Colon (tissue), 2 donors: ENCODE results near the gene CELF2.

ENCODE experiments used
- FAIRE-seq: peaks from 2 replicates; lab custom pipeline; 2012; peaks lifted over from hg19 to GRCh38; lab: Jason Lieb, UNC
- donor health status: control.
- donor health status: control.

The CELF2 gene

DNA sequence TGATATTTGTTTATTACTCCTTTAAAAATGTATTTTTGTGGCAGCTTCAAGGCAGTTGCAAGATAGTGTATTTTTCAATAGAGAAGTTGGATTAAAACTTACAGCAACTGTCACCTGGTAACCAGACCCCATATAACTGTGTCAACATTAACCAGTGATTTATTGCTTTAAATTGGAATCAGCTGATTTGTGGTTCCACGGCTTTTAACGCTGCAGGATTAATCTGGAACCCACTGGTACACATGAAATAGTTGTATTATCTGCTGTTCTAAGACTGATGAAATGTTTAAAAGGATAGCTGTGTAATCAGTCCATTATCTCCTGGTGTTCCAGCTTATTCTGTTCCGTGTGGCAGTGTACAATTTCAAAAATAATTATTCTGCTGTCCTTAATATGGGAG, 180.2 kb downstream of the CELF2 start:
- no peak for FAIRE-seq

DNA sequence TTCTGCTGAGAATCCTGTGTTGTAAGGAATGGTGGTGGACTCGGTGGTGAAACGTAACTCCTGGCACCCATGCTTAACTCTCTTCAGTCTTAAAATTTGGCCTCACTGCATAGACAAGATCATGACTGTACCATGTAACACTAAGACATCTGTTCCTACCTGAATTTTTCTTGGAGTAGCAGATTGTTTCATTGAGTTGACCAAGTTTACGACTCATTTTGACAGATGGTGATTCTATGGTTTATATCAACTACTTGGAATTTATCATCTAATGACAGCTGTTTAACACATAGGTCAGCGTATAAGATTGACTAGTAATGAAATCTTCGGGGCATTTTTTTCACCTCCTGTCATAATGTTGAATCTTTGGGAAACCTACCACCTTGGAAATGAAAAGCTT, 184.2 kb downstream of the CELF2 start:
- FAIRE-seq, result no peak

DNA sequence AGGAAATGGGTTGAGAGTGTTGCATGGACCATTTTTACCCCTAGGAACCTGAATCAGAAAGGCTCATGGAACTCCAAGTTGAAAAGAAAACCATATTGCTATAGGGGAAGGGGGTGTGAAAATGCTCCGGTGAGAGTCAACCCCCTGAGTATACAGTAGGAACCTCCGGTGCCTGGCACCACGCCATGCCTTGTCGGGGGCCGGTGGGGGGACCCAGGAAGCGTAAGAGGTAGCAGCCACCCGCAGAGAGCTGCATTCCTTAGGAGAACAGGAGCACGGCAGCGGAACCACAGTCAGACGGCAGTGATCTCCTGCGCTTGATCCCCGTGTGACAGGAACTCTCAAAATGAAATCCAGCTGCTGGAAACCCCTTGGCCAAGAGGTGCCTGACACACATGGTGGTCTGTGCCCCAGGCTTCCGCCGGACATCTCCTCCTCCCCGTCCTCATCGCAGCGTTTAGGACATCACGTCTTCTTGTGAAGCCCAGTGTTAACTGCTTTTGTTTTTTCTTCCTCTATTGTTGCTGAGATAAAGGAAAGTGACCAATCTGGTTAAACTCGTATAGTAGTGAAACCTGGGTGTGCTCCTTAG, 186.8 kb downstream of the CELF2 start:
- no peak for FAIRE-seq

DNA sequence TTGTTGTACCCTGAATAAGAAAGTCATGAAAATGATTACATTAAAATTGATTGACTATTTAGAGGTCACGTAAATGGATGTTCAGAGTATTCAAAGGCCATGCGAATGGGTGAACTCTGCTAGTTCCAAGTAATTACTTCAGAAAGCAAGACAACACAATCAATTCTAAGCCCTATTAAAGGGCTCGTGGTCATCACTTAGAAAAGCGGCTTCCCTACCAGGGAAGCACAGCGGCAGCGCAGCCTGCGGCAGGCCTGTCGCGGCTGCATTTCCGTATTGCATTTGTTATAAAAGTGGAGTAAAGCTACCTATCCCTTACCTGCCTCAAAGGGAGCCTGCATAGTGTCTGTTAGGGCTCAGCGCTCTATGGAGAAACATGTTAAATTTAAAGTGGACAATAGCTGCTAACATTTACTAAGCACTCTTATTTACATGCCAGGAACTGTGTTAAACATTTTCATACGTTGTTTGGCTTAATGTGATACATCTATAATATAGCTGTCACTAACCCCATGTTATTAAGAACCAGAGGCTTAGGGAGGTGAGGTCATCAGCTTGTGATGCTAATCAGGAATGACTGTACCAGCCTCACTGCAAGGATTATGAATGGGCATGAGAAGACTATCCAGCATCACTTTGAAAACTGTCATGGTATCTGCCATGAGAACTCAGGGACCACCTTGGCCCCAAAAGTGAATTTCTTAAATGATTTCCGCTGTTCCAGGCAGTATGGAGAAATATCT, 187.5 kb downstream of the CELF2 start:
- FAIRE-seq, result no peak

DNA sequence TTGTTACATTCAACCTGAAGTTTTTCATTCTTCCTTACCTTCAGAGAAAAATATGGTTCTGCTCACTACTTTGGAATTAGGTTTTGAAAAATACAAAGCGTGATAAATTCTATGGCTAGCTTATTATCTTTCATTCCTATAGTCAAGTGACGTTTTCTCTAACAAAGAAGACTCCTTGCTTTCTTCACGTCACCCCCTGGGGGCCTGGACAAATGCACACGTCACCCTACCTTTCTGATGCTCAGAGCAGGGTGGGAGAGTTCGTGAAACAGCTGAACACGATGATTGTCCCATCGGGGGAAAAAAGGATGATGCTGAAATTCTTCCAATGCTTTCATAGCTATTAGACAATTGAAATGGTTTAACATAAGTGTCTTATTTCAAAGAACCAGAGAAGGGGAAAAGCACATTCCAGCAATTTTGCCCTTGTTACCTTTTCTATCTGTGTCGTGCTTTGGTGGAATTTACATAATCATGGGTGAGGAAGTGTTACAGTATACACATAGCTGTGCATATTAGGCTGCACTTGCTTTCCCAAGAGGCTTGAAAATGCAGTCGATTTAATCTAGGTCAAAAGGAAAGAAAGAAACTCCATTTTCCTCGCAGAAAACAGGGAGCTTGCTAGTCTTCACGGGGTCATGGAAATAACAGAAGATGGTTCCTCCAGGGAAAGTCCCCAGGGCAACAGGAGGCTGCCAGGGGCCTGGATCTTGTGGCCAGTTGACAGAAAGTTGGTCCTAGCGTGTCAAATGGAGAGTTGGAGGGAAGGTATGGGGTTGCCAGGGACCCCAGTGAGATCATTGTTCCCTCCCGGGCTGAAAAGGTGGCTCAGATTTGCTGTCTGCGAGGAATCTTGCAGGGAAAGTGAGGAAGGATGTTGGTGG, 189.2 kb downstream of the CELF2 start:
- no peak for FAIRE-seq

DNA sequence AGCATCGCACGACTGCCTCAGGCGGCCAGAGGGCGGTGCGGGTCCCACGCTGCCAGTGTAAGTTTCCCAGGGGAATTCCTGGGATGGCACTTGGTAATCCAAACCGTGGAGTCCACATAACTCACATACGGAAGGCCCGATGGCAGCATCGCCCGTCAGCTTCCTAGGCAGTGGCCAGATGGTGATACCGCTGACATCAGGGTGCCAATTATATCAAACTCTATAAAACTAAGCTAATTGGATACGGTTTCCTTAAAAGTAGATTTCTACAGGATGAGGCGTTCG, 189.8 kb downstream of the CELF2 start:
- no peak for FAIRE-seq

DNA sequence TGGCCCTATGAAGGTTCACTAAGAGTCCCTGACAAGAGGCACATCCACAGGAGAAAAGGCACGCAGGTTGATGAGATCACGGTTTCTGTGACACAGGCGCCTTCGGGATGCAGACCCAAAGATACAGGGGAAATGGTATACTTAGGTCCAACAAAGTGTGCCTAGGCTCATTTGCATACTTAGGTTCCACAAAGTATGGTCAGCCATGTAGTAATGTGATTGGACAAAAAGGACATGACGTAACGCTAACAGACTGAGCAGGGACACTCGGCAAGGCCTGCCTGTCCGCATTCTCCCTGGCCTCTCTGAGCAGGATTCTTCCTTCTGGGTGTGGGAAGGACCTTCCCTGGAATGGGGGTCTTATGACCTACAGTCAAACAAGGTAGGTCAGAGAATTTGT, 190.6 kb downstream of the CELF2 start:
- no peak for FAIRE-seq

DNA sequence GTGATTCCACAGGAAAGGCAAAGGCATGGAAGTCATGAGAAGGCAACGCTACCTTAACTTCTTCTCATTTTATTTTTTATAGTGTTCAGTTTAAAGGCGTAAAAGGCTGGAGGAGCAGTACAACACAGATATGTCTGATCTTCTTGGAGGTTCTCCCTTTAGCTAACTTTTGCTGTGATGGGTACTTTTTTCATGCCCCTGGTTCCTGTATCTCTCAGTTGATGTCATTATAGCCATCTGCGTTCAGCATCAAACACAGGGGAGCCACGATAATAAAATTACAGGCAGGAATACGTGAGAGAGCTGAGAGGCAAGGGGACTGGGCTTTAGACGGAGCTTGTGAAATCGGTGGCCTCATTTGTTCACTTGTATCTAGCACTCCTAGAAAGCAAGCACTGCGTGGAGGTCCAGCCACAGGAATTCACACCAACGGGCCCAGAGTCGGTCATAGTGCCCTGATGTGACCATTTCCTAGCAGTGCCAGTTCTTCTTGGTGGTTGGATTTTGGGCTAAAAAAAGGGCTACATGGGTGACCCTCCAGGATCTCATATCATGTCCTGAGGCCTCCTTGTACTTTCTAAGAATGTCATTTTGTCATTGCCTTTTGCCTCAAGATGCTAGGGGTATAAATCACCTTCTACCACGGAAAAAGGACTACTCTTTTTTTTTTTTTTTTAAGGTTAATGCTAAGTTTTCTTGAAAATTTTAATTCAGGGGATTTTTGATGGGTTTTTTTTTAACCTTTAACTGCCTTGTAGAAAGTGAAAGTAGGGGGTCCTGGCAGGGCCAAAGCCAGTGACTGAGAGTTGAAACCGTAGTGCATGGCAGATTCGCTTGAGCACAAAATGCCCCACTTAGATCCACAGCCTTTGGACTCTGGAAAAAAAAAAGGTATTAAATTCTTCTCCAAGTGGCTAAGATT, 191.5 kb downstream of the CELF2 start:
- FAIRE-seq, result no peak

DNA sequence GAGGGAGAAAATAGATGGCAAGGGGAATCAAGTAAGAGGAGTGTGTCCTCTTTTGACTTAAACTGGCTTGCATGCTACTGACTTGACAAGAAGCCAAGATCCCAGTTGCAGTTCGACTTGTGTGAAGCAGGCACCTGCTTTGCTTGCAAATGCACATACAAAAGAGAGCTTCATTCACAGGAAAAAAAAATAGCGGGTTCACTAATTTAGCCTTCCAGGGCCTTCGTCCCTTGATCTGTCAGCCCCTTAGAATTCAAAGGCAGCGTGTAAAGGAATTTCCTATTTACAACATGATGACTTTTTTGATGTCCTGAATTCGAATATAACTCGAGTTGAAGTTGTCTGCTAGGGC, 192.1 kb downstream of the CELF2 start:
- no peak for FAIRE-seq

DNA sequence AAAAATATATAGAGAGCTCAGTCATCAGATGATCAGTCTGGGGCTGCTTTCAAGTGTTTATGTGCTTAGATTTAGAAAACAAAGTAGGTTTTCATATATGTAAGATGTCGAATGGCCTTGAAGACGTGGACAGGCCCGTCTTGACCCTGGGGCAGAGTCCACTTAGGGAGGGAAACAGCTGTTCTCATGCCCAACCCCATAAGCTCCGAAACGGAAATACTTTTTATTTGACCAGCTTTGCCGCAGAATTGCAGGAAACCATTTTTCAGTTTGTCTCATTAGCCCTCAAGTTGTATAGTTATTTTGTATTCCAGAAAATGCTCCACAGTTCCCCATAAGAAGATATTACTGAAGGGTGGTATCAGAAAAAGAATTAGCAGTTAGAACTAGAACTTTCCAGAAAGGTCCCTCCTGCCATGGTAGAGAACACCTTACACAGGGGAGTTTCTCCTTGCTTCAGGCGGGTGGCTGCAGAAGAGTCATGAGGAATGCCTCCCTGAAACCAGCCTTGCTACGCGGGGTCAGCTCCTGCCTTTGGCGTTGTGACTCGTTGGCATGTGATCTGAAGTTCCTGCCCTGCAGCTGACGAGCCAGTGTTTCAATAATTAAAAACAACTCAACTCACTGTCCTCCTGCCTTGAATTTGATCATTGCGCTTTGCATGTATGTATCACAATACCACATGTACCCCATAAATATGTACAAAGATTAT, 192.7 kb downstream of the CELF2 start:
- no peak for FAIRE-seq

DNA sequence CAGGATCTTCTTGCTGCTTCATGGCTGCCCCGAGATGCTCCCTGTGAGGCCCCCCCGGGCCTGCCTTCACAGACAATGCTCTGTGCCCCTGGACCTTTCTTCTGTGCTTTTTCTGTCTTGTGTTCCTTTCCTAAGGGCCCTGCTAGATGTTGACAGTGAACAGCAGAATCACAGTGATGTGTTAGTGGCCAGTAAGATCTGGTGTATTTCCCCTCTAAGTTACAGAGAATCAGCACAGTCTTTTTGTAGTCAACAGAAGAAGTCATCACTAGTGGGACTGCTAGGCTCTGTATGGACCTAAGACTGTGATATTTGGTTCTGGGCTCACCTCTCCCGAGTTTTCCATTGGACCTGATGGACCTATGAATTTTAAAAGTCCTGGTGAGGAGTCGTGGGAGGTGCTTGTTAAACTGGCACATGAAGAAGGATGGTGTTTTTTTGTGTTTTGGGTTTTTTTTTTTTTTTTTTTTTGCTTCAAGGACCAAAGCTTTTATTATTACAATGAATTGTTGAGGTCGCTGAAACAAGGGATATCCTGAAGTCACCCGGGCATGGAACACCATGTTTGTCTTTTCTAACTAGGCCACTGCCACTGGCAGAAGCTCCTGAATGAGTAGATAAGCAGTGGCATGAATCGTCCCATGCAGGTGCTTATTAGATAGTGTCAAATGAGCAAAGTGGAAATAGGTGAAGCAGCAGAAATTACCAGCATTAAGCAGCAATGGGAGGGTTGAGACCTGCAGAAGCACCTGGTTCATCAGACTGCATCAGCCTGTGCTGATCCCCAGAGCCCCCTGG, 194.8 kb downstream of the CELF2 start:
- FAIRE-seq, result no peak

DNA sequence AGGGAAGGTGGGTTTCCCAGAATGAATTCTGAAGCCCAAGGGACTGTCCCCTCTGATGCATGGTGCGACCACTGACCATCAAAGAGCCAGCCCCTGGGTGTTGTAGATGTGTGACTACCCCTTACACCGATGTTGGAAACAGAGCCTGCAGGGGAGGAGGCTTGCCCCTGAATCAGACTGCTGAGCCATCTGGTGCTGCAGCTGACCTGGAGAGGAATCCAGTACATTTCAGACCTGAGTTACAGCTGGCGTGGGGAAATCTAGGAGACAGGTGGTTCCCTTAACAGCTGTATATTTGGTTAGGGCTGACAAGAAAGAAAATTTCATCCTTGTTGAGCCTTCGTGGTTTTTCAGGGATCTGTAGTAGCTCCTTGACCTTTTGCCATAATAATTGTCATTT, 195.5 kb downstream of the CELF2 start:
- no peak for FAIRE-seq

DNA sequence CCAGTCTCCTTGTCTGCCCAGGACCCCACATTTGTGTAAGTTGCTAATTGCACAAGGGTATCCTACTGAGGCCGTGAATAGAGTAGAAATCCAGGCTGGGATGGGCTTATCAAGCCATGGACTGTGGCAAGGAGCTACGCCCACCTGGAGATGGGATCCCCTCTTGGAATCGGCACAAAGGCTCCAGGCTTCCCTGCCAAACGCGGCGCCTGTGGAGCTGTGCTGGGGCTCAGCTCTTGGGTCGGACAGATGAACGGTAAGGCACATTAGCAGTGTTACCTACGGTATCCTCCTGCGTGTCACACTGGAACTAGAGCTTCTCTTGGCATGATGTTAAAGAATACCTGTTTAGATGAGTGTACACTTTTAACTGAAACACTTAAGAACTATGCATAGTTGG, 196.7 kb downstream of the CELF2 start:
- no peak for FAIRE-seq

DNA sequence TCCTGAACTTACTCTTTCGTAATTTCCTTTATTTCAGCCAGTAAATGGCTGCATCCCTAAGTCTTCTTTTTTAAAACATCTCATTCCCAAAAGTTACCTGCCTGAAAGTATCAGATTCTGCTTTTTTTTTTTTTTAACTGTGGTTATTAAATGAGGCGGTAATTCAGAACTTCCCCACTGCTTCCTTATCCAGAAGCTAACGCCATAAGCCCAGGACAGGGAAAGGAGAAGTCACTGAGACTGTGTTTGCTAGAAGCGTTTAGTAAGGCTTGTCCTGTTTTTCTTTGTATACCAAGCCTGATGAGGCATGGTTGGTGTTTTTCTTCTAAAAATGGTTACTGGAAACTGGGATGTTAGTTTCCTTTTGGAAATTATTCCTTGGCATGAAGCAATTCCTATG, 197.8 kb downstream of the CELF2 start:
- no peak for FAIRE-seq

DNA sequence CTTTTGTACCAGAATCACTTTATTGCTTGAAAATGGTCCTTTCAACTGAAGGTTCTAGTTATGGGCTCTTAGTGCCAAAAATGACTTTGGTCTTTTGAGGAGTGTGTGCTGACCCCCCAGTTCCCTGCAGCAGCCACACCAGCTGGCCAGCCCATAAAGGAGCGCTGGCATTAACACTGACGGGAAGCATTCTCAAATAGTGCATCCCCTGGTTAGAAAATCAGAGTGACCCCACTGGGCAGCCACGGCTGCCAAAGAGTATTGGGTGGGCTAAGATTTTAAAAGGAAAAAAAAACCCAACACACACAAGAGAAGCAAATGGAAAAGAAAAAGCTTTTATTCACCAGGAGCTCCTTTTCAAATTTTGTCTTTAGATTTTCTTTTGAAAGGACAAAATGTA, 199.8 kb downstream of the CELF2 start:
- no peak for FAIRE-seq

DNA sequence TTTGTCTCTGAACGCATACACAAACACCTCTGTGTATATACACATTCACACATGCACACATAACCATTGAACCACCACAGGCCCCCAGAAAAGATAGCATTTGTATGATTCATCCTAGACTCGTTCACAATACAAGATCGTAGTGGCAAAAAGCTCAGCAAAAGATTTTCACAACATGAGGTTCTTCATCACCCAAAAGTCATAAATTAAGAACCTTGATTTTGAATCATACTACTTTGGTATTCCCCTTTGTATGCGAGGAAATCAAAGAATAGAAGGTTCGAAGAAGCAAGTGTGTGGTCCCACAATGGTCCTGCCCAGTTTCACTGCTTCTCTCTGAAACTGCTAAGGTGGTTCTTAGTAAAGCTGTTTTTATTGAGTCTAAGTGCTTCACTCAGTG, 200.7 kb downstream of the CELF2 start:
- FAIRE-seq, result no peak

DNA sequence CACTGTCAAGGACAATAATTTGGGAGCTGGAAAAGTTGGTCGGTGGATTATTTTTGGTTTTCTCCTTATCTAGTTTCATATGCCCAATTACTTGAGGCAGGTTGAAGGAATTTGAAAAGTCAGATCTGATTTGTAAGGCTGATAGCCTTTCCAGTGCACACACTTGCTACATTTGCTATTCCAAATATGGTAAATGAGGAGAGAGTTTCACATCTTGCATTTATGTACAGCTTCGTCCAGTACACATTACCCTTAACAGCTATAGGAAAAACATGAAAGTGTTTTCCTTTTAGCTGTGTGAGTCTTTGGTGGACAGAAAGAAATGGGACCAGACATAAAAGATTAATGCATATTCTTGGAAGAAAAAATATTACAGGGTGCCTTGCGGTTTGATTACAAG, 201.8 kb downstream of the CELF2 start:
- no peak for FAIRE-seq

DNA sequence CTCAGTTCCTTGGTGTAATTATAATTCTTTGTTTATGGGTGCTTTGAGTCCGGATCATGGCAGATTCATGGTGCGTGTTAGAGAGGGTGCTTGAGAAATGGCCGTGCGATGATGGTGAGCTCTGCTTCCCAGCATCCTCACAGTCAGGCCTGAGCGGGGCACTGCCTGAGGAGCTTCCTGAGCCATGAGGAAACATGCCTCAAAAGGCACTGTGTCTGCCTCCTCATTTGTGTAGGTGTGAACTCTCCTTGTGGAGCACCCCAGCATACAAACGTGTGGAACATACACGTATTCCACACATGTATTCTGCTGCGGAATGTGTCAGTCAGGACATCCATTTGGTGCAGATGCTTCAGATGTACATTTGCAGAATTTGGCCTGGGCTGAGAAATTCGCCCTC, 205.4 kb downstream of the CELF2 start:
- FAIRE-seq, result no peak

DNA sequence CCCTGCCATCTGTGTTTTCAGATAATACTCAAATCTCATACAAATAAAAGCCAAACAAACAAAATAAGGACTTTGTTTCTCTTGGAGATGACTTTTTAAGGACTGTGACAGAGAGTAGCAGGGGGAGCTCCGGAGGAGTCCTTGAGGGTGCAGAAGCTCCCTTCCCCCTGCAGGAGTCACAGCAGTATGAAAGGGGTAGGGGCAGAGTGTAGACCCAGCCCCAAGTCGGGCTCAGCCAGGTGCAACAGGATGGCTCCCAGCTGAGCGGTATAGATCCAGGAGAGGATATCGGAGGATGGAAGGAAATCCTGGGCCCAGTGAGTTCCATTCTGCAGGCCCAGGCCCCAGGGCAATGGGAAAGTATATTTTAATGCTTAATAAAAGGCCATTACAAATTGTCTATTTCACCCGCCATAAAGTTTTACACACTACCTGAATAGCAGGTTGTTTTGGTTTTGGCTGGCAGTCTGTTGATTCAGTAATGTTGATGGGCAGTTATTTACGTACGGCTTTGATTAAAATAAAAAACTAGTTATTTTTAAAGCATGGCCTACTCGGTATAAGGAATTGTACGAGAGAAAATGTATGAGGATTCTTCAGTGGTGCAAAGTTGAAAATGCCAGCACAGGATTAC, 206.0 kb downstream of the CELF2 start:
- FAIRE-seq, result no peak

DNA sequence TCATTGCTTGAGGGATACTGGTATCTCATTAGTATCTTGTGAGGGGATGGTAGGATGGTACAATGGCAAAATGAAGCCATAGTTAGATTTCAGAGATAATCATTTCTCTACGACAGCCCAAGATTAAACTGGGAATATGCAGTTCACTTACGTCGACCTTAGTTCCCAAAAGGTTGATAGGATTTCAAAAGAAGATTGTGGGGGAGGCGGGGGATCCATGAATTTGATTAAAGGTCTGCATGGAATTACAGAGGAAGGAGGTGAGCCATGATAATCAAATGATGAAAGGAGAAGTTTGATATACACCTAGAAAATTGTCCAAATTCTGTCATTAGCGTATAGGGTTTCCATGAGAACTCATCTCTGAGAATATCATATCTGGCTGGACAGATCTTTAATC, 206.6 kb downstream of the CELF2 start:
- FAIRE-seq, result no peak
